NCI-H2196 treated with DMSO at 0.1 percent for 48 hours (cell line): Measurements from ENCODE around the gene COA3.

Experiments
- DNase-seq: peaks from one replicate; lab custom pipeline; 2025; ENCODE audit not compliant: unreplicated experiment; lab: John Stamatoyannopoulos, UW

The COA3 gene, protein sequence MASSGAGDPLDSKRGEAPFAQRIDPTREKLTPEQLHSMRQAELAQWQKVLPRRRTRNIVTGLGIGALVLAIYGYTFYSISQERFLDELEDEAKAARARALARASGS

DNA sequence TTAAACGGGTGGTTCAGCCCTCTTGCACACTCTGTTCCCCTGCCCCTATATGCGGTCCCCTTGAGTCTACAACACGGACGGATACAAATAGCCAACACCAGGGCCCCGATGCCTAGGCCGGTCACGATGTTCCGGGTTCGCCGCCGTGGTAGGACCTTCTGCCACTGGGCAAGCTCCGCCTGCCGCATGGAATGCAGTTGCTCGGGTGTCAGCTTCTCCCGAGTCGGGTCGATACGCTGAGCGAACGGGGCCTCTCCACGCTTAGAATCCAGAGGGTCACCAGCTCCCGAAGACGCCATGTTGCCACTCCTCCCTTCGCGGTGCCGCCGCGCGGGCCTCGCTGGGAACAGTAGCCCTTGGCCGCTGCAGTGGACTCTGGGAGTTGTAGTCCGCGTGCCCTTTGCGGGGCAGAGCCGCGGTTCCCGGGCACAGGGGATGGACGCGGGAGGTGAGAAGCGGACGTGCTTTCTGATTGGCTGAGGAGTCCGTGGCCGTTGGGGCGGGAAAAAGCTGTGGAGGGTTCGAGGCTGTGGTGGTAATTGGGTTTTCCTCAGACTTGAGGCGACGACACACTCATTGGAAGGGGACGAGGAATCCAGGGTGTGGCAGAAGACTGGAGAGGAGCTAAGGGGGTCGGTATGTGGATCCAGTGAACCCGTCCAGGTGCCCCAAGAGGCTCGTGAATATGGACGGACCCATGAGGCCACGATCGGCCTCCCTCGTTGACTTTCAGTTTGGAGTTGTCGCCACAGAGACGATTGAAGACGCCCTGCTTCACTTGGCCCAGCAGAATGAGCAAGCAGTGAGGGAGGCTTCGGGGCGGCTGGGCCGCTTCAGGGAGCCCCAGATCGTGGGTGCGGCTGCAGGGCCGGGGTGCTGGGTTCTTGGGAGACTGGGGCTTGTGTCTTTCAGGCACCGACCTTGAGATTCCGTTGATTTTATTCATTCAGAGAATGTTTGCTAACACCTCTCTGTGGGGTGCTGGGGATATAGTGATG is at the start of gene COA3, which contains the start of gene CNTD1:
TSS of gene COA3 (minus strand) at position 322 of the 998 bp plus-strand sequence. CDS start at position 299, 23 bp downstream.
TSS of gene CNTD1 (plus strand) at position 479 of the 998 bp plus-strand sequence. CDS start at position 686, 207 bp downstream.
- DNase-seq = peak; percentile 53

DNA sequence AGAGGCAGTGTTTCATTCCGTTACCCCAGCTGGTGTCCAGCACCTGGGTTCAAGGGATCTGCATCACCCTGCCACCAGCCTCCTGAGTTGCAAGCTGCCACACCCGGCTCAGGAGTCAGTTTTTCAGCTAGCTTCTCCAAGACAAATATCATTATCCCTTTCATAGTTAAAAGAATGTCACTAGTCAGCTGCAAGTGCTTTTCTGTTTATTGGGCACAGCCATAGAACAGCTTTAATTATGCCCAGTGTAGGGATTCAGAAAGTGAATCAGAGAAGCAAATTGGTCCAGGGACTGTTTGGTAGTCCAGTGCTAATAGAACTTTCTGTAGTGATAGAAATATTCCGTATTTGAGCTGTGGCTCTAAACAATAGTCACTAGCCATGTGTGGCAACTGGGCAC is 49.6 kb upstream of the COA3 start:
- DNase-seq = no peak

DNA sequence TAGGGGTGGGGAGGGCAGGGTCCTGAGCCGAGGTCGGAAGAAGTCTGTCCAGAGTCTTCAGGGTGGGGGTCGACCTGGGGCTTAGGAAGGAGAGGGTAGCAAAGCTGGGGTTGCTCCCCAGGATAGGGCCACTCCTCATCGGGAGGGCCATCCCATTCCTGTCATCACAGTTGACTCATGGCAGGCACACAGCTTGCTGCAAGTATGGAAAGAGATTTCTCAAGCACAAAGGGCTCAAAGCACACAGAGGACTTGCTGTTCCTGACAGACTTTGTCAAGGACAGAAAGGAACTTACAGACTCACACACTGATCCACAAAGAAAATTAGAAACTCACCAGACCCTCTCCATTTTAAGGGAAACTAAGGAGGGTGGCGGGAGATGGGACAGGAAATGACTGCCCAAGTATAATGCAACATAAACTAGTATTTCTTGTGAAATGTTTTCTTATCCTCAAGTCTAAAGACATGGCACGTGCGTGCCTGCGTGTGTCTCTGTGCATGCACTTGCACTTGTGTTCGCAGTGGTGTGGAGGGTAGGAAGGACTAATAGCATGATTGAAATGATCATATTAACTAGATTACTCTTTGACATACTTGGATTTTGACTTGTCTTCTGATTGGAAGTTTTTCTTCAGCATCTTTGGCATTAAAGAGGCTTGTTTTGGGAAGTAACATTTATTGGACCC is 48.2 kb upstream of the COA3 start:
- no peak for DNase-seq

GRCh38 chr17:42845918-42846593 is 47.6 kb upstream of the COA3 start:
- no peak for DNase-seq

GRCh38 chr17:42845556-42845917 is 47.0 kb upstream of the COA3 start:
- no peak for DNase-seq

DNA sequence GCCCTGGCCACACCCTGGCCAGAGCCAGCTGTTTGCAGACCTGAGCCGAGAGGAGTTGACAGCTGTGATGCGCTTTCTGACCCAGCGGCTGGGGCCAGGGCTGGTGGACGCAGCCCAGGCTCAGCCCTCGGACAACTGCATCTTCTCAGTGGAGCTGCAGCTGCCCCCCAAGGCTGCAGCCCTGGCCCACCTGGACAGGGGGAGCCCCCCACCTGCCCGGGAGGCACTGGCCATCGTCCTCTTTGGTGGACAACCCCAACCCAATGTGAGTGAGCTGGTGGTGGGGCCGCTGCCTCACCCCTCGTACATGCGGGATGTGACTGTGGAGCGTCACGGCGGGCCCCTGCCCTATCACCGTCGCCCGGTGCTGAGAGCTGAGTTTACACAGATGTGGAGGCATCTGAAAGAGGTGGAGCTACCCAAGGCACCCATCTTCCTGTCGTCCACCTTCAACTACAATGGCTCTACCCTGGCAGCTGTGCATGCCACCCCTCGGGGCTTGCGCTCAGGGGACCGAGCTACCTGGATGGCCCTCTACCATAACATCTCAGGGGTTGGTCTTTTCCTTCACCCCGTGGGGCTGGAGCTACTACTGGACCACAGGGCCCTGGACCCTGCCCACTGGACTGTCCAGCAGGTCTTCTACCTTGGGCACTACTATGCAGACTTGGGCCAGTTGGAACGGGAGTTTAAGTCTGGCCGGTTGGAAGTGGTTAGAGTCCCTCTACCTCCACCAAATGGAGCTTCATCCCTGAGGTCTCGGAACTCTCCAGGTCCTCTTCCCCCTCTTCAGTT is 46.5 kb upstream of the COA3 start:
- no peak for DNase-seq

GRCh38 chr17:42844271-42844670 is 45.8 kb upstream of the COA3 start, which contains the start of gene AOC2:
Gene AOC2, plus strand, starts transcription at chr17:42844580. Its CDS starts 47 bp downstream, at chr17:42844627.
- DNase-seq = no peak

DNA sequence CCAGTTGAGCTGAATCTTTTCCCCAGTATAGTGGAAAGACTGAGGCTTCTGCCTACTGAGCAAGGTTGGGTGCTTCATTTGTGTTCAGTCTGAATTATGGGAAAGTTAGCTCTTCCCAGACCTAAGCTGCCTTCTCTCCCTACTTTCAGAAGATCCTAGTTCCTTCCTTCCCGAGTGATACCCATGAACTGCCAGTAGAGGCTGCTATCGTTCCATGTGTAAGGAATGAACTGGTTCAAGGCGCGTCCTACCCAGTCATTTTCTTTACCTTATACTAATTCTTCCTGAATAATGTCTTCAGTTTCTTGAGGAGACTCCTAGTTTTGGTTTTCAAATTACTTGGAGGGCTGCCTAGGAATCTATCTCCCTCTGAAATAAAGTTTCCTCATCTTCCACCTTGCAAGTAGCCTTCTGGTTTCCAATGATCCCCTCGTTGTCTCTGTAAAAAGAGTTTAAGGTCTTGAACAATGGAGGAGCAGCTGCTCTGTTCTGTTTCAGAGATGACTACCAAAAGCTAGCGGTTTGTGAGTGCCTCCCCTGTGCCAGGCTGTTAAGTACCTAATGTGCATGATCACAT is 44.9 kb upstream of the COA3 start:
- no peak for DNase-seq

GRCh38 chr17:42841975-42842685 is 43.6 kb upstream of the COA3 start:
- DNase-seq = no peak

DNA sequence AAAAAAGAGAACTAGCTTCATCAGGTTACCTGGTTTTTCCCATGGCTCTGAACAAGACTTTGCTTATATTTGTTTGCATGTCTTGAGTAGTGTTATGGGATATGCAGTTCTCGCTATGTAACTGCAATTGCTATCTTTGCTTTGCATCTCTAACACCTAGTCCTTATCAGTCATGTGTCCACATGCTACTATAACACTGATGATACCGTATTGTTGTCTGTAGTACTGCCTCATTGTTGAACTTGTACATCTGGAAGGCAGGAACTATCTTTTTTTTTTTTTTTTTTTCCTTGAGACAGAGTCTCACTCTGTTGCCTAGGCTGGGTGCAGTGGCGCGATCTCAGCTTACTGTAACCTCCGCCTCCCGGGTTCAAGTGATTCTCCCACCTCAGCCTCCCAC is 37.2 kb upstream of the COA3 start:
- no peak for DNase-seq

GRCh38 chr17:42833767-42834422 is 35.4 kb upstream of the COA3 start:
- DNase-seq = no peak

DNA sequence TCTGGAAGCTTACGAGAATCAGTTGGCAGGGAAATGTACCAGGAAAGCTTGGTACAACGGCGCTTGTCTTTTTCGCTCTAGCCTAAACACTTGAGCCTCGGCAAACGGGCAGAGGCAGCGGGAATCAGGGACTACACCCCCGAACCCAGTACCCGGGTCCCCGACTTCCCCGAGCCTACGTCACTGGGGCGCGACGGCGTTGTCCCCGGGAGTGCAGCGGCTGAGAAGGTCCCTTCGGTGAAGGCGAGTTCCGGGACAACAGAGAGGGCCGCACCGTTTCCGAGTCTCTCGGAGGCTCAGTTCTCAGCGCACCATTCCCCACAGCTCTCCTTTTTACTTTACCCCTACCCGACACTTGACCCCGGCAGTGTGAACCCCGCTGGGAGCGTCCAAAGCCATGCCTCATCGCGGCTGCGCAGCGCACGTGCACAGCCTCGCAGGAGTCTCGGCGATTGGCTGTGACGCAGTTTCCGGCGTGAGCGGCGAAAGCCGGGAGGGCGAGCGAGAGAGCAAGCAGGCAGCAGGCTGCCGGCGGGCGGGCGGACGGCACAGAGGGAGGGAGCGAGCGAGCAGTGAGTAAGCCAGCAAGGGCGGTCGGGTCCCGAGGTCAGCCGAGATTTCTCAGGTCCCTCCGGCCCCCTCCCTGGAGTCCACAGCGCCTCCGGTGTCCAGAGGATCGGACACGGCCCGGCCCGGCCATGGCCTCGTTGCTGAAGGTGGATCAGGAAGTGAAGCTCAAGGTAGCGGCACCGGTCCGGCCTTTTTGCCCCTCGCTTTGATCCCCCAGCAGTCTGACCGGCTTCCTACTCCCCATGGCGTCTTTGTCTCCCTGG is 34.6 kb upstream of the COA3 start, which contains the start of gene PSME3:
TSS of gene PSME3 (plus strand) at position 464 of the 833 bp plus-strand sequence. CDS start at position 699, 235 bp downstream.
- peak; percentile 31 for DNase-seq

DNA sequence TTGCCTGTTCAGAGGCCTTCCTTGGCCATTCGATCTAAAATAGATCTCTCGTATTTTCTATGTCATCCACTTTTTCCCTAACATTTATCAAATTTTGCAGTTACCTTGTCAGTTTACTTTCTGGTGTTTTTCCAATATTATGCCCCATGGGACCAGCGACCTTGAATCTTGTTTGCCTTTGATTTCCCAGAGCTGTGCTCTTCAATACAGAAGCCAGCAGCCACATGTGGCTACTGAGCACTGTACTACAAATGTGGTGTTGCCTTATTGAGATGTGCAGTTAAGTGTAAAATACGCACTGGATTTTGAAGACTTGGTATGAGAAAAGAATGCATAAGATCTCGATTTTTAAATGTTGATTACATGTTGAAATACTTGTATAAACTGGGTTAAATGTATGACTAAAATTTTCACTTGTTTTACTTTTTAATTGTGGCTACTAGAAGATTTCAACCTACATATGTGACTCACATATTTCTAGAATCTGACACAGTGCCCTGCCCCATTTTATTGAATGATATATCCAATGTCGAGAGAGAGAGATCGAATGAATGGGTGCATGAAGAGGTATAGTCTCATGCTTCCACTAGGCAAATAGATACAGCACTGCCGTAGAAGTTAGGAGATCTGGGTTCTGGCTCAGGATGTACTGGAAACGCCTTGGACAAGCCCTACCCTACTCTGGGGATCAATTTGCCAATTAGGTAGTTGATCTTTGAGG is 33.9 kb upstream of the COA3 start:
- DNase-seq = no peak

- DNase-seq = no peak
These were observed 32.5 kb upstream of the COA3 start for GRCh38 chr17:42830971-42831370.

- no peak for DNase-seq
These were observed 29.0 kb upstream of the COA3 start for GRCh38 chr17:42827472-42827871.

- no peak for DNase-seq
These were observed 22.7 kb upstream of the COA3 start for GRCh38 chr17:42821176-42821575.

- no peak for DNase-seq
These were observed 21.5 kb upstream of the COA3 start for GRCh38 chr17:42819939-42820535.
